ENCODE data around the gene ARHGAP8.

ARHGAP8 gene

DNA sequence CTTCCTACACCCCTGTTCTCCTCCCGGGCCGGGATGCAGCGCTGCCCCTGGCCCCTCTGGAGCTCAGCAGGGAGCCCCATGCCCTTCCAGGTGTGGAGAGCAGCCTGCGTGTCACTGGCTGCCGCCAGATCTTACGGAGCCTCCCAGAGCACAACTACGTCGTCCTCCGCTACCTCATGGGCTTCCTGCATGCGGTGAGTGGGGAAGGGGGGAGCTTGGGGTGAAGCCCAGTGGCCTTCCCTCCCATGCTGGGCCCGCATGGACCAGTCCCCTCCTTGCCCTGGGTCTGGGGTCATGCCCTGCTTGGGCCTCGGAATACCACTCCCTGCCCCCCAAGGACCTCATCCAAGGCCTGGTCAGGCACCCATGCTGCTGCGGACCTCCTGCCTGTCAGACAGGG, 107.3 kb downstream of the ARHGAP8 start:
- DNase-seq, result no peak
- Histone ChIP-seq H3K36me3 (peaks cover 21% of the 10 kb centered on the region), H3K9me3 (ENCODE audit: severe bottlenecking) (no peaks in the 10 kb centered on the region), H3K27ac (peak overlapping the region; percentile 70), H3K4me3 (ENCODE audit: low read depth, low read length) (no peak overlapping the region), H3K27me3 (ENCODE audit: insufficient read depth, low read depth, severe bottlenecking) (no peaks in the 10 kb centered on the region)
- TF ChIP-seq, protein P1, sequence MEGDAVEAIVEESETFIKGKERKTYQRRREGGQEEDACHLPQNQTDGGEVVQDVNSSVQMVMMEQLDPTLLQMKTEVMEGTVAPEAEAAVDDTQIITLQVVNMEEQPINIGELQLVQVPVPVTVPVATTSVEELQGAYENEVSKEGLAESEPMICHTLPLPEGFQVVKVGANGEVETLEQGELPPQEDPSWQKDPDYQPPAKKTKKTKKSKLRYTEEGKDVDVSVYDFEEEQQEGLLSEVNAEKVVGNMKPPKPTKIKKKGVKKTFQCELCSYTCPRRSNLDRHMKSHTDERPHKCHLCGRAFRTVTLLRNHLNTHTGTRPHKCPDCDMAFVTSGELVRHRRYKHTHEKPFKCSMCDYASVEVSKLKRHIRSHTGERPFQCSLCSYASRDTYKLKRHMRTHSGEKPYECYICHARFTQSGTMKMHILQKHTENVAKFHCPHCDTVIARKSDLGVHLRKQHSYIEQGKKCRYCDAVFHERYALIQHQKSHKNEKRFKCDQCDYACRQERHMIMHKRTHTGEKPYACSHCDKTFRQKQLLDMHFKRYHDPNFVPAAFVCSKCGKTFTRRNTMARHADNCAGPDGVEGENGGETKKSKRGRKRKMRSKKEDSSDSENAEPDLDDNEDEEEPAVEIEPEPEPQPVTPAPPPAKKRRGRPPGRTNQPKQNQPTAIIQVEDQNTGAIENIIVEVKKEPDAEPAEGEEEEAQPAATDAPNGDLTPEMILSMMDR (IDR thresholded peaks at IDR 0.05; ENCODE audit: low read depth, low read length), result no peak

DNA sequence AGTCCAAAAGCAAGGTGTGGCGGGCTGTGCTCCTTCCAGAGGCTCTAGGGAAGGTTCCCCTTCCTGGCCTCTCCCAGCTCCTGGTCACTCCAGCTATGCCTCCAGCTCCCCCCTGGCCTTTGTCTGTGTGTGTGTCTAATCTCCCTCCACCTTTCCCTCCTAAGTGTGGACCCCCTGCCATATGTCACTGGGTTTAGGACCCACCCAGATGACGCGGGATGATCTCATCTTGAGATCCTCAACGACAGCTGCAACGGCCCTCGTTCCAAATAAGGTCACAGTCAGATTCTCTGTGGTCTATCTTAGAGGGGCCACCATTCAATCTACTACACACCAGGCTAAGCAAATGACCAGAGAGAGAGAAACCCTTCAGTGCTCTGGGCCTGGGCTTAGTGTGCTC, 107.9 kb downstream of the ARHGAP8 start:
- no peaks in the 10 kb centered on the region for H3K27me3 ChIP-seq (ENCODE audit: insufficient read depth, low read depth, severe bottlenecking)
- peak; percentile 52 for DNase-seq
- H3K27ac ChIP-seq, result peak overlapping the region; percentile 70
- peaks cover 21% of the 10 kb centered on the region for H3K36me3 ChIP-seq
- no peaks in the 10 kb centered on the region for H3K9me3 ChIP-seq (ENCODE audit: severe bottlenecking)
- TF ChIP-seq, protein P1 (IDR thresholded peaks at IDR 0.05; ENCODE audit: low read depth, low read length), result no peak
- H3K4me3 ChIP-seq (ENCODE audit: low read depth, low read length), result no peak overlapping the region

DNA sequence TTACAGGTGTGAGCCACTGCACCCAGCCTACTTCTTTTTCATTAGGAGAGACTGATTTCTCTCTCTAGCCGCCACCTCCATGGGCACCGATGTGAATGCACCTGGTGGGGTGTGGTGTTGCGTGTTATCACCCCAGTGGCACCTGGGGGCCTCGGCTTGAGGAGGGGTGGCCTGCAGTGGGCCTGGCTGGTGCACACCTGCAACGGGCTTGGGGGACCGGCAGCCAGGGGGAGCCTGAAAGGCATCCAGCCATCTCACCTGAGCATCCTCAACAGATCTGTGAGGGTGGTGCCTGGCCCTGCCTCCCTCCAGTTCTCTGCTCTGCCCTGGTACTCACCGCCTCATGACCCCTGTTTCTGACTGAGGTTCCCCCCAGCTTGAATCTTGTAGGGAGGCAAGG, 108.9 kb downstream of the ARHGAP8 start:
- H3K36me3 ChIP-seq, result peaks cover 21% of the 10 kb centered on the region
- H3K4me3 ChIP-seq (ENCODE audit: low read depth, low read length), result no peak overlapping the region
- no peak for DNase-seq
- H3K27me3 ChIP-seq (ENCODE audit: insufficient read depth, low read depth, severe bottlenecking), result no peaks in the 10 kb centered on the region
- peak overlapping the region; percentile 70; the same call in 1 of the 2 replicates for H3K27ac ChIP-seq
- no peaks in the 10 kb centered on the region for H3K9me3 ChIP-seq (ENCODE audit: severe bottlenecking)
- TF ChIP-seq, protein P1 (IDR thresholded peaks at IDR 0.05; ENCODE audit: low read depth, low read length), result no peak

DNA sequence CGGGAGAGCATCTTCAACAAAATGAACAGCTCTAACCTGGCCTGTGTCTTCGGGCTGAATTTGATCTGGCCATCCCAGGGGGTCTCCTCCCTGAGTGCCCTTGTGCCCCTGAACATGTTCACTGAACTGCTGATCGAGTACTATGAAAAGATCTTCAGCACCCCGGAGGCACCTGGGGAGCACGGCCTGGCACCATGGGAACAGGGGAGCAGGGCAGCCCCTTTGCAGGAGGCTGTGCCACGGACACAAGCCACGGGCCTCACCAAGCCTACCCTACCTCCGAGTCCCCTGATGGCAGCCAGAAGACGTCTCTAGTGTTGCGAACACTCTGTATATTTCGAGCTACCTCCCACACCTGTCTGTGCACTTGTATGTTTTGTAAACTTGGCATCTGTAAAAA, 109.9 kb downstream of the ARHGAP8 start:
- Histone ChIP-seq H3K36me3 (peaks cover 21% of the 10 kb centered on the region), H3K9me3 (ENCODE audit: severe bottlenecking) (no peaks in the 10 kb centered on the region), H3K27me3 (ENCODE audit: insufficient read depth, low read depth, severe bottlenecking) (no peaks in the 10 kb centered on the region), H3K27ac (no peak overlapping the region), H3K4me3 (ENCODE audit: low read depth, low read length) (no peak overlapping the region)
- TF ChIP-seq, protein P1 (IDR thresholded peaks at IDR 0.05; ENCODE audit: low read depth, low read length), result no peak
- DNase-seq, result no peak

DNA sequence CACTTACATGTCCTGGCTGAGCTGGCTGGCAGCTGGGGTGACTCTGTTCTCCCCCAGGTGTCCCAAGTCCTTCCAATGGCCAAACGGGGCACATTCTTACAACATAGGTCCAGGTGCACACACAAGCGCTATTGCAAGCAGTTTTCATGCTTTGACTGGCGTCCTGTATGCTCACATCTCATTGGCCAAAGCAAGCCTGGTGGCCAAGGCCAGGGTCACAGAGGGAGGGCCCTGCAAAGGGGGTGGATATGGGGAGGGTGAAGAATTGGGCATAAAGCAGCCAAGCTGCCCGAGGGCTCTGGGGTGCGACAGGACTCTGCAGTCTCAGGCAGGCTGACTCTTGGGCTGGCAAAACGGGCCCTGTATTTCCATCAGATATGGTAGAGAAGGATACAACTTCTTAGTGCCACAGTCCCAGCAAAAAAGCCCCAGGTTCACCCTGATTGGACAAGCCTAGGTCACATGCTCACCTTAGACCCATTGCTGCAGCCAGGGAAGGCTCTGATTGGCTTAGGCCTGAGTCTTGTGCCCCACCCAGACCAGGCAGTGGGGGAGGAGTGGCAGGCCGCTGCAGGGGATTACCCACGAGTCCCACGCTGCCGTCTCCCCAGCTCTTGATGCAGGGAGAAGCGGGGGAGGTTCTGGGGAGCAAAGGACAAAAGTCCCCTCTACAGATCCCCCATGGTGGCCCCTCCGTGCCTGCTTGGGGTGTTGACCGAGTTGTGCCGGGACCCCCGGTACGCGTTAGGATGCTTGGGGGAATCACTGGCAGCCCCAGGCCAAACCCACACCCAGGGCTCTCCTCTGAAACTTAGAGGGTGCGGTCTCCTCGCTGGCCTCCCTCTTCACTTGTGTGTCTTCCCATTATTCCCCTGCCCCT, 110.8 kb downstream of the ARHGAP8 start:
- H3K27ac ChIP-seq, result no peak overlapping the region
- TF ChIP-seq, protein P1 (IDR thresholded peaks at IDR 0.05; ENCODE audit: low read depth, low read length), result no peak
- no peaks in the 10 kb centered on the region for H3K9me3 ChIP-seq (ENCODE audit: severe bottlenecking)
- no peak overlapping the region for H3K4me3 ChIP-seq (ENCODE audit: low read depth, low read length)
- H3K36me3 ChIP-seq, result peaks cover 26% of the 10 kb centered on the region
- no peaks in the 10 kb centered on the region for H3K27me3 ChIP-seq (ENCODE audit: insufficient read depth, low read depth, severe bottlenecking)
- peak; percentile 62 for DNase-seq

All from WERI-Rb-1 (cell line).